B cell (primary cell): ENCODE results near the gene LTO1.

Experiments
- EZH2 ChIP-seq: IDR thresholded peaks from 2 replicates; pipeline ENCODE4 v1.6.1; 2012; ENCODE audit warnings: borderline replicate concordance, low read depth, mild to moderate bottlenecking, moderate library complexity, low read length; ENCODE audit not compliant: insufficient read depth, poor library complexity, severe bottlenecking
- TF ChIP-seq, protein P1 (sequence below): fragments of 200-600 bp; IDR thresholded peaks from one replicate; pipeline ENCODE4 v1.8.0; 2022; ENCODE audit warnings: antibody characterized with exemption, mild to moderate bottlenecking

DNA sequence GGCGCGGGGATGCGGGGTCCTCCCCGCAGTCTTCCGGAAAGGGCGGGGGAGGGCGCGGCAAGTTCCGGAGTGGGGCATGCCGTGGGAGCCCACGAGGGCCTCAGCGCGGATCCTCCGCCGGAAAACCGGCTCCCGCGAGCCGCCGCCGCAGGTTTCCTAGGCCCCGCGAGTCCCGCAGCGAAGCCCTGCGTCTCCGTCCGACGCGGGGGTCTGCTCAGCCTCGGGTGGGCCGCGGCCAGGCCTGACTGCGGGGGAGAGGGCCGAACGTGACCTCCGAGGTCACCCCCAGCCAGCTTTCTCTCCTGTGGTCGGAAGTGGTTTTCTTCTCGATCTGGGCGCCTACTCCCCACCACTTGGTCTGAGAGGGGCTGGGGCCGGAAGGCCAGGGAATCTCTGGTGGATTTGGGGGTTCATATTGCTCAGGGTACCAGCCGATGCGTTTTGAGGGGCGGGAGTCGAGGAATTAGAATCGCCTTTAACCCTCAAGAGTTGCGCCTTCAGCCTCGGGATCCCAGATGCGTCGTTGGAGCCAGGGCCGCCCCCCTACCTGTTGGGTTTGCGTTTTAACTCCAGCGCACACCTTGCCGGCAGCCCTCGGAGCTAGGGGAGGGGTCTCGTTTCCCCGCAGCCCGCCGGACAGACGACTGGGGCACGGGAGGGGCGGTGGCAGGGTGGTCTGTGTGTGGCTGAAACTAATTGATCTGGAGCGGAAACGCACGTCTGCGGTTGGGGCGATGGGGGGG, 37.8 kb downstream of the LTO1 start:
- TF ChIP-seq, protein P1, sequence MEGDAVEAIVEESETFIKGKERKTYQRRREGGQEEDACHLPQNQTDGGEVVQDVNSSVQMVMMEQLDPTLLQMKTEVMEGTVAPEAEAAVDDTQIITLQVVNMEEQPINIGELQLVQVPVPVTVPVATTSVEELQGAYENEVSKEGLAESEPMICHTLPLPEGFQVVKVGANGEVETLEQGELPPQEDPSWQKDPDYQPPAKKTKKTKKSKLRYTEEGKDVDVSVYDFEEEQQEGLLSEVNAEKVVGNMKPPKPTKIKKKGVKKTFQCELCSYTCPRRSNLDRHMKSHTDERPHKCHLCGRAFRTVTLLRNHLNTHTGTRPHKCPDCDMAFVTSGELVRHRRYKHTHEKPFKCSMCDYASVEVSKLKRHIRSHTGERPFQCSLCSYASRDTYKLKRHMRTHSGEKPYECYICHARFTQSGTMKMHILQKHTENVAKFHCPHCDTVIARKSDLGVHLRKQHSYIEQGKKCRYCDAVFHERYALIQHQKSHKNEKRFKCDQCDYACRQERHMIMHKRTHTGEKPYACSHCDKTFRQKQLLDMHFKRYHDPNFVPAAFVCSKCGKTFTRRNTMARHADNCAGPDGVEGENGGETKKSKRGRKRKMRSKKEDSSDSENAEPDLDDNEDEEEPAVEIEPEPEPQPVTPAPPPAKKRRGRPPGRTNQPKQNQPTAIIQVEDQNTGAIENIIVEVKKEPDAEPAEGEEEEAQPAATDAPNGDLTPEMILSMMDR = no peak
- no peak for TF ChIP-seq EZH2
